Breast epithelium (tissue), 3 donors: ENCODE results near the gene NRGN.

Experiments
- POLR2AphosphoS5 ChIP-seq, 3 donors: sonication (generic); formaldehyde crosslinking; IDR thresholded peaks; one replicate each; pipeline ENCODE4 v1.6.1; 2017; ENCODE audit warnings: antibody characterized with exemption in 3 of 3
- TF ChIP-seq, protein P1 (sequence below), 3 donors: fragments of 450-650 bp; IDR thresholded peaks; one replicate each; pipeline ENCODE4 v1.5.1; 2016 to 2017; ENCODE audit warnings: antibody characterized with exemption in 3 of 3, mild to moderate bottlenecking in 3 of 3, moderate library complexity in 3 of 3

DNA sequence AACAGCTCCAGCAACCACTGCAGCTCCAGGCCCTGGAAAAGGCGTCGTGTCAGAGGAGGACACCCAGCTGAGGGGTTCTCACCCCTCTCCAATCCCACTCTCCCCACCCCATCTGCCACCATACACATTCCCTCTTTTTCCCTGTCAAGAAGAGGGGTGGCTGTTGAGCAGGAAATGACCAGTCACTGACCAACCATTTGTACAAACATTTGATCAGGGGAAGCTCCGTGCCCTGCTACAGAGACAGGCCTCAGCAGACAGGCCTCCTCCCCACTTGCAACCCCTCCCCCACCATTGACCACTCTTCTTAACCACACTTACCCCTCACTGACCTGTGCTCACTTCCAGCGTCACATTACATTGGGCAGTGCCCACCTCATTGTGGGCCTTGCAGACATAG, 14.6 kb downstream of the NRGN start:
- no peak for TF ChIP-seq POLR2AphosphoS5 (IDR thresholded peaks at IDR 0.05)
- TF ChIP-seq, protein P1, sequence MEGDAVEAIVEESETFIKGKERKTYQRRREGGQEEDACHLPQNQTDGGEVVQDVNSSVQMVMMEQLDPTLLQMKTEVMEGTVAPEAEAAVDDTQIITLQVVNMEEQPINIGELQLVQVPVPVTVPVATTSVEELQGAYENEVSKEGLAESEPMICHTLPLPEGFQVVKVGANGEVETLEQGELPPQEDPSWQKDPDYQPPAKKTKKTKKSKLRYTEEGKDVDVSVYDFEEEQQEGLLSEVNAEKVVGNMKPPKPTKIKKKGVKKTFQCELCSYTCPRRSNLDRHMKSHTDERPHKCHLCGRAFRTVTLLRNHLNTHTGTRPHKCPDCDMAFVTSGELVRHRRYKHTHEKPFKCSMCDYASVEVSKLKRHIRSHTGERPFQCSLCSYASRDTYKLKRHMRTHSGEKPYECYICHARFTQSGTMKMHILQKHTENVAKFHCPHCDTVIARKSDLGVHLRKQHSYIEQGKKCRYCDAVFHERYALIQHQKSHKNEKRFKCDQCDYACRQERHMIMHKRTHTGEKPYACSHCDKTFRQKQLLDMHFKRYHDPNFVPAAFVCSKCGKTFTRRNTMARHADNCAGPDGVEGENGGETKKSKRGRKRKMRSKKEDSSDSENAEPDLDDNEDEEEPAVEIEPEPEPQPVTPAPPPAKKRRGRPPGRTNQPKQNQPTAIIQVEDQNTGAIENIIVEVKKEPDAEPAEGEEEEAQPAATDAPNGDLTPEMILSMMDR (IDR thresholded peaks at IDR 0.05): no peak
